HepG2 (cell line): ENCODE results near the gene OBI1. TPM values are rescaled to one million over a fixed set of nuclear protein-coding genes. Genes with fewer than 3 reads are reported as not detected.

Experiments used
- ELF1 ChIP-seq: sonication (generic); formaldehyde crosslinking; IDR thresholded peaks from 2 replicates; pipeline ENCODE4 v1.4.0; 2020; ENCODE audit warnings: missing genetic modification reagents
- ETV6 ChIP-seq: sonication (generic); formaldehyde crosslinking; conservative IDR thresholded peaks from 2 replicates; pipeline ENCODE4 v1.4.0; 2020; ENCODE audit warnings: missing genetic modification reagents
- IKZF4 ChIP-seq: sonication (generic); formaldehyde crosslinking; IDR thresholded peaks from 2 replicates; pipeline ENCODE4 v1.5.1; 2020; ENCODE audit warnings: borderline replicate concordance, mild to moderate bottlenecking, low read depth, missing genetic modification reagents; ENCODE audit errors: not compliant biosample characterization
- RFX1 ChIP-seq: fragments of 450-650 bp; IDR thresholded peaks from 2 replicates; pipeline ENCODE4 v1.6.1; 2017
- TBX3 ChIP-seq: fragments of 450-650 bp; IDR thresholded peaks from 2 replicates; pipeline ENCODE4 v1.6.1; 2017; ENCODE audit warnings: antibody characterized with exemption, mild to moderate bottlenecking, inconsistent platforms, borderline replicate concordance
- ZBTB40 ChIP-seq, 2 experiments: fragments of 450-650 bp in 1 of 2; sonication (generic) in 1 of 2; formaldehyde crosslinking in 1 of 2; IDR thresholded peaks; 2 replicates each; pipeline versions ENCODE4 v1.6.1 to v1.8.0; 2016 to 2022; ENCODE audit warnings: antibody characterized with exemption in 1 of 2, mild to moderate bottlenecking in 1 of 2, missing genetic modification reagents in 1 of 2
- ZFY ChIP-seq: sonication (generic); formaldehyde crosslinking; IDR thresholded peaks from 2 replicates; pipeline ENCODE4 v1.4.0; 2020; ENCODE audit warnings: missing genetic modification reagents
- ZNF609 ChIP-seq: sonication (generic); formaldehyde crosslinking; IDR thresholded peaks from 2 replicates; pipeline ENCODE4 v1.4.0; 2020; ENCODE audit warnings: mild to moderate bottlenecking, missing genetic modification reagents, borderline replicate concordance
- ZNF709 ChIP-seq: sonication (generic); formaldehyde crosslinking; IDR thresholded peaks from 2 replicates; pipeline ENCODE4 v1.5.0; 2020; ENCODE audit warnings: mild to moderate bottlenecking, missing genetic modification reagents
- ZNF710 ChIP-seq: sonication (generic); formaldehyde crosslinking; IDR thresholded peaks from 2 replicates; pipeline ENCODE4 v1.5.0; 2020; ENCODE audit warnings: mild to moderate bottlenecking, missing genetic modification reagents, borderline replicate concordance
- ZSCAN20 ChIP-seq: sonication (generic); formaldehyde crosslinking; IDR thresholded peaks from 2 replicates; pipeline ENCODE4 v1.4.0; 2020; ENCODE audit warnings: missing genetic modification reagents, mild to moderate bottlenecking, borderline replicate concordance
- polyA plus RNA-seq, 8 experiments: library from polyadenylated mRNA; depleted of rRNA in 3 of 8; stranded (reverse) in 7 of 8; unstranded in 1 of 8; fragments of >200 nt; fragmentation: Illumina TruSeq in 4 of 8; extraction: Trizol in 4 of 8; gene quantifications; 2 replicates each; pipeline versions ENCODE4 v1.2.1 to v1.2.3, GENCODE V29; 2011 to 2016; ENCODE audit warnings: low read depth in 4 of 8, missing spikeins in 1 of 8, mixed read lengths in 1 of 8; ENCODE audit not compliant: insufficient read depth in 1 of 8
- total RNA-seq, 5 experiments: library from RNA; depleted of rRNA; stranded (reverse); fragments of >200 nt; fragmentation: Illumina TruSeq; extraction: Trizol; gene quantifications; 2 replicates each; pipeline ENCODE4 v1.2.3, GENCODE V29; 2016; ENCODE audit warnings: low read depth in 1 of 5

OBI1 gene
- total and polyA plus RNA-seq, 2 of the 13 experiments (the other 11 are each of a cell fraction or from before 2014, with no cell fraction given), result 7.8 to 23.5 TPM

GRCh38 chr13:78658630-78659449 lies at the start of gene OBI1 (continued):
- TF ChIP-seq ZNF609 (CRISPR knock-in tag) (no peak), ZNF709 (peak; percentile 59; the same call in 1 of the 2 replicates), TBX3 (peak; percentile 23; the same call in 1 of the 2 replicates), ELF1 (CRISPR knock-in tag) (peak; percentile 98), ETV6 (CRISPR knock-in tag) (peak; percentile 63; the same call in 1 of the 2 replicates), RFX1 (no peak), ZNF710 (CRISPR knock-in tag) (peak; percentile 53; the same call in 1 of the 2 replicates), ZFY (CRISPR knock-in tag) (peak; percentile 83), ZBTB40 (IDR thresholded peaks at IDR 0.05) (no peak), ZBTB40 (CRISPR knock-in tag; IDR thresholded peaks at IDR 0.05) (peak; percentile 68; the same call in 1 of the 2 replicates), ZSCAN20 (CRISPR knock-in tag) (no peak), IKZF4 (CRISPR knock-in tag) (no peak)
